ENCODE results near the gene ARF6.

ARF6 gene

DNA sequence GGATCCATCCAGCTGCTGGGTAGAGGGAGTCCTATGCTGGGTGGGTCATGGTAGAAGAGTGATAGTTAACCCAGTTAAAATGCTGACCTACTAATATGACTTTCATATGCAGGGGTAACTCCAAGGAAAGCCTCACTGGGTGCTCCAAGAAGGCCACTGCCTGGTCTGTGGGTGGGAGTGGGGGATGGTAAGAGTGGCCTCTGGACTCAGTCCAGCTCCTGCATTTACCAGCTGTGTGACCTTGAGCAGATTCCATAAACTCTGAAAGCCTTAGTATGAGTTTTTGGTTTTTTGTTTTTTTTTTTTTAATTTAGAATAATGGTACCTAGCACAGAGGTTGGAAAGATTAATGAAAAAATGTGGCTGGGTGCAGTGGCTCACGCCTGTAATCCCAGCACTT is 51.6 kb downstream of the ARF6 start (continued):
- TF ChIP-seq, protein P1, sequence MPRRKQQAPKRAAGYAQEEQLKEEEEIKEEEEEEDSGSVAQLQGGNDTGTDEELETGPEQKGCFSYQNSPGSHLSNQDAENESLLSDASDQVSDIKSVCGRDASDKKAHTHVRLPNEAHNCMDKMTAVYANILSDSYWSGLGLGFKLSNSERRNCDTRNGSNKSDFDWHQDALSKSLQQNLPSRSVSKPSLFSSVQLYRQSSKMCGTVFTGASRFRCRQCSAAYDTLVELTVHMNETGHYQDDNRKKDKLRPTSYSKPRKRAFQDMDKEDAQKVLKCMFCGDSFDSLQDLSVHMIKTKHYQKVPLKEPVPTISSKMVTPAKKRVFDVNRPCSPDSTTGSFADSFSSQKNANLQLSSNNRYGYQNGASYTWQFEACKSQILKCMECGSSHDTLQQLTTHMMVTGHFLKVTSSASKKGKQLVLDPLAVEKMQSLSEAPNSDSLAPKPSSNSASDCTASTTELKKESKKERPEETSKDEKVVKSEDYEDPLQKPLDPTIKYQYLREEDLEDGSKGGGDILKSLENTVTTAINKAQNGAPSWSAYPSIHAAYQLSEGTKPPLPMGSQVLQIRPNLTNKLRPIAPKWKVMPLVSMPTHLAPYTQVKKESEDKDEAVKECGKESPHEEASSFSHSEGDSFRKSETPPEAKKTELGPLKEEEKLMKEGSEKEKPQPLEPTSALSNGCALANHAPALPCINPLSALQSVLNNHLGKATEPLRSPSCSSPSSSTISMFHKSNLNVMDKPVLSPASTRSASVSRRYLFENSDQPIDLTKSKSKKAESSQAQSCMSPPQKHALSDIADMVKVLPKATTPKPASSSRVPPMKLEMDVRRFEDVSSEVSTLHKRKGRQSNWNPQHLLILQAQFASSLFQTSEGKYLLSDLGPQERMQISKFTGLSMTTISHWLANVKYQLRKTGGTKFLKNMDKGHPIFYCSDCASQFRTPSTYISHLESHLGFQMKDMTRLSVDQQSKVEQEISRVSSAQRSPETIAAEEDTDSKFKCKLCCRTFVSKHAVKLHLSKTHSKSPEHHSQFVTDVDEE (CRISPR knock-in tag; IDR thresholded peaks at IDR 0.05) = no peak
- TF ChIP-seq ARNTL (CRISPR knock-in tag; IDR thresholded peaks at IDR 0.05; ENCODE audit: borderline replicate concordance, low read depth) (no peak), CSRNP3 (CRISPR knock-in tag; IDR thresholded peaks at IDR 0.05) (no peak), PPARA (CRISPR knock-in tag; IDR thresholded peaks at IDR 0.05; ENCODE audit: borderline replicate concordance) (no peak)

- TF ChIP-seq TCF4 (CRISPR knock-in tag; IDR thresholded peaks at IDR 0.05; ENCODE audit: borderline replicate concordance) (no peak), TOX (CRISPR knock-in tag; IDR thresholded peaks at IDR 0.05; ENCODE audit: borderline replicate concordance) (no peak), CSDC2 (CRISPR knock-in tag; IDR thresholded peaks at IDR 0.05) (no peak)
These were observed 52.8 kb downstream of the ARF6 start for GRCh38 chr14:49945448-49946319.

More at GRCh38 chr14:49945448-49946319, 52.8 kb downstream of the ARF6 start:
- ATAC-seq = no peak
